Stimulated activated naive CD4-positive, alpha-beta T cell (primary cell): ENCODE data around the gene CUTA.
"Not testable (repeated sequence)": the region's sequence is repeated elsewhere in the genome, so short reads cannot be mapped to it uniquely, and the experiment has no call there.

Experiments used
- DNase-seq, 6 experiments: peaks; one replicate each; lab custom pipeline; 2025; lab: John Stamatoyannopoulos, UW

CUTA gene

GRCh38 chr6:33372526-33373123 is 45.3 kb downstream of the CUTA start:
- DNase-seq: no peak

- not testable (repeated sequence) for DNase-seq
Observed at GRCh38 chr6:33371901-33372300, 46.0 kb downstream of the CUTA start.

- DNase-seq: not testable (repeated sequence)
Observed at GRCh38 chr6:33367715-33368025, 50.2 kb downstream of the CUTA start.

GRCh38 chr6:33367009-33367714 is 50.7 kb downstream of the CUTA start:
- DNase-seq: no peak
